Retina (tissue), 1 donor: ENCODE data around the gene DPH7.
"Not testable (repeated sequence)": the region's sequence is repeated elsewhere in the genome, so short reads cannot be mapped to it uniquely, and the experiment has no call there.

Experiments
- DNase-seq: peaks from one replicate; pipeline ENCODE4 v3.0.0-alpha.2; 2016

Gene DPH7

GRCh38 chr9:137544176-137544760, 34.5 kb downstream of the DPH7 start:
- no peak for DNase-seq

GRCh38 chr9:137543237-137543963, 35.3 kb downstream of the DPH7 start:
- no peak for DNase-seq

DNA sequence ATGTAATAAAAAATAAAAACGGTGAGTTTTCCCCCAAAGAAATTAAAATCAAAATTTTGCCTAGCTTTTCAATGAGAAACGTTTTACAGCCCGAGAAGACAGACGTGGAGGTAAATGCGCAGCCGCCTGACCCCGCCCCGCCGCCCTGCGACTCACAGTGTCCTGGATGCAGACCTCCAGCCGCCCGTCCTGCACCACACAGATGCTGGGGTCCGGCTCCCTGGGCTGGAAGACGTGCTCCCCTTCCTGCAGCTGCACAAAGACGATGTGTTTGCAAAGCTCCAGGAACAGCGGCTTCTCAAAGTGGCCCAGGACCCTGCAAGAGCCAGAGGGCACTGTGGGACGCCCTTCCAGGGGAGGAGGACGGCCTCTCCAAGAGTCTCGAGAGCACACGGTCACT, 36.2 kb downstream of the DPH7 start:
- DNase-seq = no peak

DNA sequence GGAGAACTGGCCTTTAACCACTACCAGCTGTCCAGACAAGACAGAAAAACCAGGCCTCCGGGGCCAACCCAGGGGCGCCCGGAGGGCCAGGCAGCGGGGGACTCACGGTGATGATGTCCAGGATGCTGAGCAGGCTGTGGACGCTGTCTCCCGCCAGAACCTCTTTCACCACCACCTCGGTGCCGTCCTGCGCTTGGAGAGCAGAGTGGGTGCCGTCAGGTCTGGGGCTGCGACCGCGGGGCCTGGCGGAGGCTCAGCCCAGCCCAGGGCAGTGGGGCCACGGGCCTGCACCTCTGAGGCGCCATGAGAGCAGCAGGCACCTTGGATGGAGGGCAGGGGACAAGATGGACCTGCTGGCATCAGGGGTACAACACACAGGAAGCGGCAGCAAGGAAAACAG, 38.2 kb downstream of the DPH7 start:
- DNase-seq = no peak

GRCh38 chr9:137538058-137538457, 40.7 kb downstream of the DPH7 start:
- no peak for DNase-seq

- DNase-seq = not testable (repeated sequence)
Measured at GRCh38 chr9:137536594-137537131, 42.1 kb downstream of the DPH7 start.

GRCh38 chr9:137535120-137535428, 43.7 kb downstream of the DPH7 start:
- DNase-seq = no peak

GRCh38 chr9:137534256-137535119, 44.2 kb downstream of the DPH7 start:
- DNase-seq = peak; percentile 73

DNA sequence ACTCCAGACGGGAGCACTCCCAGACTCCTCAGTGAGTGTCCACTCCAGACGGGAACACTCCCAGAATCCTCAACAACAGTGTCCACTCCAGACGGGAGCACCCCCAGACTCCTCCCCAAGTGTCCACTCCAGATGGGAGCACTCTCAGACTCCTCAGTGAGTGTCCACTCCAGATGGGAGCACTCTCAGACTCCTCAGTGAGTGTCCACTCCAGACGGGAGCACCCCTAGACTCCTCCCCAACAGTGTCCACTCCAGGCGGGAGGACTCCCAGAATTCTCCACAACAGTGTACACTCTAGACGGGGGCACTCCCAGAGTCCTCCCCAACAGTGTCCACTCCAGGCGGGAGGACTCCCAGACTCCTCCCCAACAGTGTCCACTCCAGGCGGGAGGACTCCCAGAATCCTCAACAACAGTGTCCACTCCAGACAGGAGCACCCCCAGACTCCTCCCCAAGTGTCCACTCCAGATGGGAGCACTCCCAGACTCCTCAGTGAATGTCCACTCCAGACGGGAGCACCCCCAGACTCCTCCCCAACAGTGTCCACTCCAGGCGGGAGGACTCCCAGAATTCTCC, 45.7 kb downstream of the DPH7 start:
- not testable (repeated sequence) for DNase-seq

DNA sequence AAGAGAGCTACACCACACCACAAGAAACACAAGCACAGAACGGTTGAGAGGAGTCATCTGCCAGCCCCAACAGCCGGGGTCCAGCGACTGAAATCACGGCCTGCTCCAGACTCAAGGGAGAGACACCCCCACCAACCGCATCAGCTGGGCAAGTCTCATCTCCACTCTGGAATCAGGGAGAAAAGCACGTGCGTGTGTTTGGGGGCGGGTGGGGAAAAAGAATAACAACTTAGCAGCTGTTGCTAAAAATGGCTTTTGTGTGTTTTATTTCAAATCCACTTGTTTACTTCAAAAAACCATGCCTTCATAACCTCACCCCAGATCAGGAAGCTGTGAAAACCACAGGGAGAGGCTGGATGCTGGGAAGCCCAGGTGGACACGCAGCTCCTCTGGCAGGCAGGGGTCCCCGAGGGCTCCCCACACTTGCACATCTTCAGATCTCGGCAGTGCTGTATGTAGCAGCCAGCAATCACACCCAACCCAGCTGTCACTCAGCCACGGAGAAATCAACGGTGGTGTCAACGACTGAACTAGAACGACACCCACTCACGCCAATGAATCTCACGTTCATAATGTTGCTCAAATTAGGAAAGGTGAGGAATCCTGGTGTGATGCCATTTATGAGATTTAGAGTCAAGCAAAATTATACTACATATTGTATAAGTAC, 47.5 kb downstream of the DPH7 start:
- DNase-seq = no peak

DNA sequence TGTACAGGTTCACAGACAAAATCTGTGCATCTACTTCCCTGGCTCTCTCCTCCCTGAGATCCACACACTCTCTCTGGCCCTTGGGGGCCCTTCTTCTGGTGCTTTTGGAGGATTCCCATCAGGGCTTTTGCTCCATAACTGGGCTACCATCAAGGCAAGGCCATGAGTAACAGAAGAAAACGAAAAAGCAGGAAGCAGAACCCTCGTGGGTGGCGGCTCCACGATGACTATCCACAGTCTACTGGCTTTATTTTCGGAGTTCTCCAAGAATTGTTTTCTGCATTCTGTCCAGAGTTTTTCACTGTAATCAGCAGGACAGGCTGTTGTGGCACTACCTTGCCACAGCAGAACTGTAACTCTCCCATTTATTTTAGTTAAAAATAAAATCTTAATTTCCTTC, 48.4 kb downstream of the DPH7 start:
- DNase-seq = no peak

DNA sequence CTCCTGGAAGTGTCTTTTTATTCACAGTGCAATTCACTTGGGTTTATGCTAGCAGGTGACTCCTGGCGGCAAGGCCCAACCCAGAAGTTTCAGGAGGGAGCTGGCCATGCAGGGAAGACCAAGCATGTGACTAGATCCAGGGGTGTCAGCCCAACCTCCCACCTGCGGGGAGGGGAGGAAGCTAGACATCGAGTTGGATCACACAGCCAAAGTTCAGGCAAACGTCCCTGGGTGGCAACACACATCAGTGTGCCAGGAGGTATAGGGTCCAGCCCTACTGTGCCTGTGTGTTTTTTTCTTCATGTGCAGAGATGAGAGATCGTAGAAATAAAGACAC, 53.8 kb downstream of the DPH7 start:
- no peak for DNase-seq

GRCh38 chr9:137524161-137524980, 54.4 kb downstream of the DPH7 start:
- no peak for DNase-seq

- no peak for DNase-seq
Measured at GRCh38 chr9:137522746-137523455, 55.8 kb downstream of the DPH7 start.

DNA sequence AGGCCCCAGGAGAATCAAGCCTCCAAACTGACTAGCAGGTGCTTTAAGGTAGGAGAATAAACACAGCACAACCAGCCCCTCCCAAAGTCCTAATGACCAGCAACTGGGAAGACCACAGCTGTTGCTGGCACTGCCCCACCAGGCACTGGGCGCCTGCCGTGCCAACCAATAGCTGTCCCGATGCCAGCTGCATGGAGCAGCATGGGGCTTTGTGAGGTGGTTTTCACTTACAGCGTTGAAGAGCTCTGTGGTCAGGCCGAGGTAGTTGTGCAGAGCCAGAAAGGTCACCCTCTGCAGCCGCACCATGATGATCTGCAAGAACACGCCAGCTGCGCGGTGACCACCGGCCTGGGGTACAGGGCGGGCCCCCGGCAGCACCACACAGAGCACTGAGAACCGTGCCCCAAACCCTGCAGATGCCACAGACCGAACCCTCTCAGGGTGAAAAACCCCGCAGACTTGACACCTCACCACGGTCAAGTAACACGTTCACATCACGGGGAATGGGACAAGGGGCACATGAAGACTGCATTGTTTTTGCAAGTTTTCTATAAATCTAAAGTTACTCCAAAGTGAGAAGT, 57.2 kb downstream of the DPH7 start:
- DNase-seq = no peak

- DNase-seq = no peak
Measured at GRCh38 chr9:137520614-137521404, 57.9 kb downstream of the DPH7 start.

GRCh38 chr9:137519553-137519952, 59.2 kb downstream of the DPH7 start:
- no peak for DNase-seq

GRCh38 chr9:137518661-137519459, 59.9 kb downstream of the DPH7 start:
- not testable (repeated sequence) for DNase-seq
